ENCODE measurements around the gene OPN4.
A peak's percentile ranks its signal among the peaks of the same experiment; 100 is the strongest.

Gene OPN4

GRCh38 chr10:86684331-86685097 lies 30.2 kb downstream of the OPN4 start:
- H2AFZ ChIP-seq (ENCODE audit: low read depth, low read length), result no peak overlapping the region
- no peaks in the 10 kb centered on the region for H3K79me2 ChIP-seq (ENCODE audit: insufficient read depth, low read length)
- TF ChIP-seq, protein P1, sequence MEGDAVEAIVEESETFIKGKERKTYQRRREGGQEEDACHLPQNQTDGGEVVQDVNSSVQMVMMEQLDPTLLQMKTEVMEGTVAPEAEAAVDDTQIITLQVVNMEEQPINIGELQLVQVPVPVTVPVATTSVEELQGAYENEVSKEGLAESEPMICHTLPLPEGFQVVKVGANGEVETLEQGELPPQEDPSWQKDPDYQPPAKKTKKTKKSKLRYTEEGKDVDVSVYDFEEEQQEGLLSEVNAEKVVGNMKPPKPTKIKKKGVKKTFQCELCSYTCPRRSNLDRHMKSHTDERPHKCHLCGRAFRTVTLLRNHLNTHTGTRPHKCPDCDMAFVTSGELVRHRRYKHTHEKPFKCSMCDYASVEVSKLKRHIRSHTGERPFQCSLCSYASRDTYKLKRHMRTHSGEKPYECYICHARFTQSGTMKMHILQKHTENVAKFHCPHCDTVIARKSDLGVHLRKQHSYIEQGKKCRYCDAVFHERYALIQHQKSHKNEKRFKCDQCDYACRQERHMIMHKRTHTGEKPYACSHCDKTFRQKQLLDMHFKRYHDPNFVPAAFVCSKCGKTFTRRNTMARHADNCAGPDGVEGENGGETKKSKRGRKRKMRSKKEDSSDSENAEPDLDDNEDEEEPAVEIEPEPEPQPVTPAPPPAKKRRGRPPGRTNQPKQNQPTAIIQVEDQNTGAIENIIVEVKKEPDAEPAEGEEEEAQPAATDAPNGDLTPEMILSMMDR (IDR thresholded peaks at IDR 0.05; ENCODE audit: borderline replicate concordance, extremely low read depth, low read length, poor library complexity, severe bottlenecking), result peak; percentile 32
- no peak for TF ChIP-seq EZH2 (IDR thresholded peaks at IDR 0.05; ENCODE audit: borderline replicate concordance, low read depth, low read length, severe bottlenecking)
- ATAC-seq (ENCODE audit: insufficient read depth, low read depth) (no peak), DNase-seq (no peak)
- no peaks in the 10 kb centered on the region for H3K4me1 ChIP-seq (ENCODE audit: insufficient read depth, low read length)
- H3K27ac ChIP-seq (ENCODE audit: low read length), result no peak overlapping the region
- H3K27me3 ChIP-seq (ENCODE audit: insufficient read depth, low read length, poor library complexity), result peaks cover 16% of the 10 kb centered on the region
- H3K9me3 ChIP-seq (ENCODE audit: insufficient read depth, low read length, severe bottlenecking), result no peaks in the 10 kb centered on the region
- no peak overlapping the region for H3K4me3 ChIP-seq (ENCODE audit: low read depth in 1 of 2, low read length in 2 of 2)
- no peak overlapping the region for H3K9ac ChIP-seq (ENCODE audit: low read depth, low read length)
- no peaks in the 10 kb centered on the region for H3K36me3 ChIP-seq (ENCODE audit: insufficient read depth, low read length)
- peaks cover 4% of the 10 kb centered on the region; the same call in 1 of the 2 replicates for H4K20me1 ChIP-seq (ENCODE audit: insufficient read depth, low read length)
- H3K4me2 ChIP-seq (ENCODE audit: insufficient read depth, low read length), result no peak overlapping the region

- TF ChIP-seq EZH2 (IDR thresholded peaks at IDR 0.05; ENCODE audit: borderline replicate concordance, low read depth, low read length, severe bottlenecking), result no peak
- TF ChIP-seq, protein P1 (IDR thresholded peaks at IDR 0.05; ENCODE audit: borderline replicate concordance, extremely low read depth, low read length, poor library complexity, severe bottlenecking), result no peak
- Histone ChIP-seq H3K9me3 (ENCODE audit: insufficient read depth, low read length, severe bottlenecking) (no peaks in the 10 kb centered on the region), H3K4me3 (ENCODE audit: low read depth in 1 of 2, low read length in 2 of 2) (no peak overlapping the region), H3K36me3 (ENCODE audit: insufficient read depth, low read length) (no peaks in the 10 kb centered on the region), H3K9ac (ENCODE audit: low read depth, low read length) (no peak overlapping the region), H3K4me1 (ENCODE audit: insufficient read depth, low read length) (no peaks in the 10 kb centered on the region), H3K27ac (ENCODE audit: low read length) (no peak overlapping the region), H3K4me2 (ENCODE audit: insufficient read depth, low read length) (no peak overlapping the region), H2AFZ (ENCODE audit: low read depth, low read length) (no peak overlapping the region), H3K79me2 (ENCODE audit: insufficient read depth, low read length) (no peaks in the 10 kb centered on the region), H4K20me1 (ENCODE audit: insufficient read depth, low read length) (peaks cover 4% of the 10 kb centered on the region; the same call in 1 of the 2 replicates), H3K27me3 (ENCODE audit: insufficient read depth, low read length, poor library complexity) (peaks cover 16% of the 10 kb centered on the region)
- DNase-seq (no peak), ATAC-seq (ENCODE audit: insufficient read depth, low read depth) (no peak)
Measured at GRCh38 chr10:86685416-86685815, 31.1 kb downstream of the OPN4 start.

- H4K20me1 ChIP-seq (ENCODE audit: insufficient read depth, low read length), result peaks cover 4% of the 10 kb centered on the region; the same call in 1 of the 2 replicates
- no peak overlapping the region for H3K27ac ChIP-seq (ENCODE audit: low read length)
- H3K4me1 ChIP-seq (ENCODE audit: insufficient read depth, low read length), result no peaks in the 10 kb centered on the region
- peaks cover 16% of the 10 kb centered on the region for H3K27me3 ChIP-seq (ENCODE audit: insufficient read depth, low read length, poor library complexity)
- no peaks in the 10 kb centered on the region for H3K79me2 ChIP-seq (ENCODE audit: insufficient read depth, low read length)
- no peak overlapping the region for H3K4me2 ChIP-seq (ENCODE audit: insufficient read depth, low read length)
- no peaks in the 10 kb centered on the region for H3K9me3 ChIP-seq (ENCODE audit: insufficient read depth, low read length, severe bottlenecking)
- ATAC-seq (ENCODE audit: insufficient read depth, low read depth) (no peak), DNase-seq (no peak)
- no peaks in the 10 kb centered on the region for H3K36me3 ChIP-seq (ENCODE audit: insufficient read depth, low read length)
- no peak overlapping the region for H2AFZ ChIP-seq (ENCODE audit: low read depth, low read length)
- TF ChIP-seq, protein P1 (IDR thresholded peaks at IDR 0.05; ENCODE audit: borderline replicate concordance, extremely low read depth, low read length, poor library complexity, severe bottlenecking), result no peak
- no peak for TF ChIP-seq EZH2 (IDR thresholded peaks at IDR 0.05; ENCODE audit: borderline replicate concordance, low read depth, low read length, severe bottlenecking)
- H3K4me3 ChIP-seq (ENCODE audit: low read depth in 1 of 2, low read length in 2 of 2), result no peak overlapping the region
- H3K9ac ChIP-seq (ENCODE audit: low read depth, low read length), result no peak overlapping the region
Measured at GRCh38 chr10:86685893-86686632, 31.7 kb downstream of the OPN4 start.
